Measurements from ENCODE around the gene NOS1.
"Not testable (repeated sequence)": the region's sequence is repeated elsewhere in the genome, so short reads cannot be mapped to it uniquely, and the experiment has no call there.

The NOS1 gene

DNA sequence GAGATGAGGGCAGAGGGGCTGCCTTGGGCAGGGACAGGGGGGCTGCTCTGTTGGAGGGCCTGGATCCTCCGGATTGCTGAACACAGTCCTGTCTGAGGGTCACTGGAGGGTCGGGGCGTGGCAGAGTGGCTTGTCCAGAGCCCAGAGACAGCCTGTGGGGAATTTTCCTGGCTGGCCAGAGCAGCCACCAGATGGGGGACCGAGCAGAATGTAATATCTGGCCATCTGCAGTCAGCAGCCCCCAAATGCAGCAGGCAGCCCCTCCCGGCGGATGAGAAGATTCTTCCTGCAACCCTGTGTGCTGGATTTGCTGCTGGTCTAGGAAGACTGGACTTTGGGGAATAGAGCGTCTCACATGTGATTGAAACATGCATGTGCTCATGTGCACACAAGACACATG is 23.3 kb upstream of the NOS1 start:
- Mint-ChIP-seq H3K27ac (no peak overlapping the region), H3K4me3 (no peak overlapping the region), H3K9me3 (ENCODE audit: low read depth) (no peaks in the 10 kb centered on the region), H3K36me3 (no peaks in the 10 kb centered on the region), H3K4me1 (ENCODE audit: low read depth) (no peaks in the 10 kb centered on the region), H3K27me3 (no peaks in the 10 kb centered on the region)

DNA sequence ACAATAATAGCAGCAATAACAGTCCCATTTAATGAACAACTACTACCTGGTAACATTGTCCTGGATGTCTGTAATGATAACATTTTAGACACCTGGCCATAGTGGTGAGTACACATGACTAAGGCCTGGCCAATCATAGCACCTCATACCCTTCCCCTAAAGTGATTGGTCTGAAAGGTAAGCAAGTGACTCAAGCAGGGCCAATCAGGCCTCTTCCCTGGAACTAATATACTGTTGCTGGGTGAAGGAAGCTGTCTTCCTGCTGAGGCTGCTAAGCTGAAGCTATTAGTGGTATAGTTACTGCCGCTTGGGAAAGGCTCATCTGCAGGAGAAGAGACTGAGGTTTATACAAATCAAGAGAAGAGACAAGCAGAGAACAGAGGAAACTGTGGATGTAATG is 18.7 kb upstream of the NOS1 start:
- Mint-ChIP-seq H3K9me3 (ENCODE audit: low read depth) (no peaks in the 10 kb centered on the region), H3K27me3 (peaks cover 5% of the 10 kb centered on the region), H3K4me1 (ENCODE audit: low read depth) (no peaks in the 10 kb centered on the region), H3K4me3 (no peak overlapping the region), H3K36me3 (no peaks in the 10 kb centered on the region), H3K27ac (no peak overlapping the region)

DNA sequence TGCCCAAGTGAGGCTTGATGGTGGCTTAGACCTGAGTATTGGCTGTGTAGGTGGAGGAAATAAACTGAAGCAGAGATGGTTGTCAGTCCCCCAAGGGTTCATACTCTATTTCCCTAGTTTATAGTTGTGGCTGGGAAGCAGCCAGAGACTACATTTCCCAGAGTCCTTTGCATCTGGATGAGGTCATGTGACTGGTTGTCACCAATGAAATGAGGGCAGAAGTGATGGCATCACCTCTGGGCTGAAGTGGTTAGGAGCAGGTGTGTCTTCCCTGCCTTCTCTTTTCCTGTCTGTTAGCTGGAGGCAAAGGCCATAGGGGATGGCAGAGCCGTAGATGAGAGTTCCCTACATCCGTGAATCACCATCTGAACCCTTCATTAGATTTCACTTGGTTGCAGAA is 16.3 kb upstream of the NOS1 start:
- Mint-ChIP-seq H3K9me3 (ENCODE audit: low read depth) (peaks cover 3% of the 10 kb centered on the region), H3K4me3 (no peak overlapping the region), H3K27ac (no peak overlapping the region), H3K27me3 (peaks cover 8% of the 10 kb centered on the region), H3K4me1 (ENCODE audit: low read depth) (no peaks in the 10 kb centered on the region), H3K36me3 (no peaks in the 10 kb centered on the region)

DNA sequence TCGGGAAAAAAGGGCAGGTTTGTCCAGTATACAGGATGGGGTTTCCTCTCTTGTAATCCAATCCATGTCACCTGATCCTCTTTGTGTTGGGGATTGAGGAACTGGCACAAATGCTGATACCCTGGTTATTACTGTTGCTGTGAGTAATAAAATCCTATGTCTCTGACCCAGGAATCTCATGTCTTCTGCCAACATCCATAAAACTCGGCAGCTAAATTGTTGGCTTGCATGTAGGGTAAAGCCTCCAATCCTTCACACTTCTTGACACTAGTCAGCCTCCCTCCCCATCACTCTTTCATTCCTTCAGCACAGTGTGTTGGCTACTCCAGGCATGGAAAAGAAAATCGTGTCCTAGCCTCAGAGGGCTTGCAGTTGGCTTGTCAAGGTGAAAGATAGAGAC is 9.2 kb upstream of the NOS1 start:
- Mint-ChIP-seq H3K27ac (no peak overlapping the region), H3K4me1 (ENCODE audit: low read depth) (no peaks in the 10 kb centered on the region), H3K27me3 (peaks cover 17% of the 10 kb centered on the region), H3K9me3 (ENCODE audit: low read depth) (peaks cover 3% of the 10 kb centered on the region), H3K36me3 (no peaks in the 10 kb centered on the region), H3K4me3 (no peak overlapping the region)

DNA sequence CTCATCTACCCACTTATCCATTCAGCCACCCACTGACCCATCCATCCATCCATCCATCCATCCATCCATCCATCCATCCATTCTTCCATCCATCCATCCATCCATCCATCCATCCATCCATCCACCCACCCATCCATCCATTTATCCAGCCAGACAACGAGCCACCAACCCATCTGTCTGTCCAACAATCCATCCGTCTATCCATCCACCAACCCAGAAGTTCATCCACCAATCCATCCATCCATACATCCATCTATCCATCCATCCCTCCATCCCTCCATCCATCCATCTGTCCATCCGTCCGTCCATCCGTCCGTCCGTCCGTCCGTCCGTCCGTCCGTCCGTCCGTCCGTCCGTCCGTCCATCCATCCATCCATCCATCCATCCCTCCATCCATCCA is 8.6 kb upstream of the NOS1 start:
- not testable (repeated sequence) for H3K36me3 Mint-ChIP-seq; H3K4me1 Mint-ChIP-seq (ENCODE audit: low read depth); H3K4me3 Mint-ChIP-seq; H3K9me3 Mint-ChIP-seq (ENCODE audit: low read depth); H3K27ac Mint-ChIP-seq
- peaks cover 16% of the 10 kb centered on the region for H3K27me3 Mint-ChIP-seq

DNA sequence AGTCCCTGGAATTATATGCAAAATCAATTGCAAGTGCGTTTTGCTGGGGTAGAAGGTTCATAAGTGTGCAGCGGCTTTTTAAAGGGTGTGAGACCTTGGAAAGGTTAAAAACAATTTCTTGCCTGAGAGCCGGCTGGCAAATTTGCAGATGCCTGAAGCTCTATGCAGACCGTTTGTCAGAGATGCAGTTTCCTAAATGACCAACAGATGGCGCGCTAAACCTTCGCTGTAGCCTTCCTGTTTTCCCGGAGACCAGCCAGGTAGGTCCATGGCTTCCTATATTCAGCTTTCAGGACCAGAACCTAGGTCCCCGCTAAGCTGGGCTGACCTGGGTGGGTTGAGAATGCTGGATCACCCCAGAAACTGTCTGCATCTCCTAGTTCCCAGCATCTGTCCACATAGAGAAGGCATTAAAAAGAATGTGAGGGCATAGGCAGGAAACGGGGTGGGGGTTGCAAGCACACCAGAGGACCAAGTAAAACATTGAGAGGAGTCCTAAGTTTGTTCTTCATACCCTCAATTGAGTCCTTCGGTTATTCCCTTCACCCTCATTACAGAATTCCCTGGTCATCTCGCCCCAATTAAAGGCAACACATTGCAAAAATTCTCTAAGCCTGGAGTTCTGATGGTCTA is 5.7 kb upstream of the NOS1 start:
- Mint-ChIP-seq H3K9me3 (ENCODE audit: low read depth) (no peaks in the 10 kb centered on the region), H3K27ac (no peak overlapping the region), H3K4me3 (no peak overlapping the region)

DNA sequence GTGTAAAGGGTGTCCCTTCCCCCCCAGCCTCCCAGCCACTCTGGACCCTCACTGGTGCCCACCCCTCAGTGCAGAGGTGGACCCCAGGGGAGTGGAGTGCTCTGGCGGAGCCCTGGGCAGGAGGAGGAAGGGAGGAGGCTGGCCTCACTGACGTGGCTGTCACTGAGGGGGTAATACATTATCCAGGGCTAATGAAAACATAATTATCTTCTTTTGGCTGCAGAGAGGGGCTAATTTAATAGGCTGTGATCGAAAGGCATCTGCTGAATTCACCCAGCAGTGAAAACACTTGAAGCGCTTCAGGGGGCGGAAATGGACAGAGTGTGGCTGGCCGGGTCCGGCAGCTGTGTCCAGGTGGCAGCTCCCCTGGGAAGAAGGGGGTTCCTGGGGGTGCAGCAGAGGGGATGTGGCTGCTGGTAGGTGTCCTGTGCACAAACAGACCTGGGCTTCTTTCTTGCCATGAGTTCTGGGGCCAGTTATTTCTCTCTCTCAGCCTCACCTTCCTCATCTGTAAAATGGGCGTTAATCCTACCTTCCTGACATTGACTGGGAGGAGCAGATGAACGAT is 3.7 kb upstream of the NOS1 start:
- no peaks in the 10 kb centered on the region for H3K4me1 Mint-ChIP-seq (ENCODE audit: low read depth)
- no peaks in the 10 kb centered on the region for H3K36me3 Mint-ChIP-seq
- no peak overlapping the region for H3K4me3 Mint-ChIP-seq
- H3K9me3 Mint-ChIP-seq (ENCODE audit: low read depth) = no peaks in the 10 kb centered on the region
- H3K27me3 Mint-ChIP-seq = peaks cover 26% of the 10 kb centered on the region
- no peak overlapping the region for H3K27ac Mint-ChIP-seq

More for the DNA sequence above, 5.7 kb upstream of the NOS1 start:
- H3K4me1 Mint-ChIP-seq (ENCODE audit: low read depth) = no peaks in the 10 kb centered on the region
- H3K36me3 Mint-ChIP-seq = no peaks in the 10 kb centered on the region
- H3K27me3 Mint-ChIP-seq = peaks cover 27% of the 10 kb centered on the region

DNA sequence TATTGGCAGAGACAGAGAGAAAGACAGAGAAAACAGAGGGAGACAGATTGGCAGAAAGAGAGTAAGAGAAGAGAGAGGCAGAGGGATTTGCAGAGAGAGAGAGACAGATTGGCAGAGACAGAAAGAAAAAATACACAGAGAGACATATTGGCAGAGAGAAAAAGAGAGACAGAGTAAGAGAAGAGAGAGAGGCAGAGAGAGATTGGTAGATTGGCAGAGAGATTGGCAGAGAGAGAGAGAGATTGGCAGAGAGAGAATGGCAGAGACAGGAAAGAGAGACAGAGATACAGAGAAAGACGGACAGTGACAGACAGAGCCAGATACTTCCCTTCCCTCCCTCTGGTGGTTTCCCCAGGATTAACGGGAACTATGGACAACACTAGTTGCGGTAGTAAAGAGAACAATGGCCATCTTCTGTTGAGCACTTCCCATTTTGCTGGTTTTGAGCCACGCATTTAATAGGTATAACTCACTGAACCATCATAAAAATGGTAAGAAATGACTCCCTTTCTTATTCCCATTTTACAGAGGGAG is 2.6 kb upstream of the NOS1 start:
- Mint-ChIP-seq H3K9me3 (ENCODE audit: low read depth) (no peaks in the 10 kb centered on the region), H3K4me1 (ENCODE audit: low read depth) (no peaks in the 10 kb centered on the region), H3K4me3 (no peak overlapping the region), H3K27me3 (peaks cover 28% of the 10 kb centered on the region), H3K36me3 (no peaks in the 10 kb centered on the region), H3K27ac (no peak overlapping the region)

DNA sequence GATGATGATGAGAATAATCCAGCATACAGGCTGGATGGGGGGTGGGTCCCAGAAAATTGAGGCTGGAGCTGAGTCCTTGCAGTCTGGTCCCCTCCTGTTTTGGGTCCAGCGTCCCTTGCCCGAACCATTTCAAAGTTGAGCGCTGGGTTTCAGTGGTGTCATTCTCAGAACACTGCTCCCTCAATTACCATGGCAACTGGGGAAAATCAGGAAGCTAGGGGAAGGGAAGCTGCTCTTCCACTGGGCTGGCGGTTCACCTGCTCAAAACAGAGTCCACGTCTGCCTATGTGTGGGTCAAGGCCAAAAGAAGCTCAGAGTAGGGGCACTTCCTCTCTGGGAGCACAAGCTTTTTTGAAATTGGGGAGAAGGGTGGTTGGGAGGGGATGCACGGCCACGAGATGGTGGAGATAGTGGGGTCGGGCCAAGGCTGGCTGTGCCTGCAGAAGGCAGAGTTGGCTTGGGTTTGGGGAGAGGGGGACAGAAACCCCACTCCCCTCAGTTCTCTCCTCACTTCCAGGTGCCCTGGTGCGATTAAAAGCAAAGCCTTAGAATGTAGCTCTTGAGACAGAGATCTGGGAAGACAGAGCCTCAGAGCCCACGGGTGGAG is 1.7 kb upstream of the NOS1 start:
- Mint-ChIP-seq H3K27me3 (peaks cover 31% of the 10 kb centered on the region), H3K4me1 (ENCODE audit: low read depth) (no peaks in the 10 kb centered on the region), H3K4me3 (no peak overlapping the region), H3K9me3 (ENCODE audit: low read depth) (no peaks in the 10 kb centered on the region), H3K27ac (no peak overlapping the region), H3K36me3 (no peaks in the 10 kb centered on the region)

DNA sequence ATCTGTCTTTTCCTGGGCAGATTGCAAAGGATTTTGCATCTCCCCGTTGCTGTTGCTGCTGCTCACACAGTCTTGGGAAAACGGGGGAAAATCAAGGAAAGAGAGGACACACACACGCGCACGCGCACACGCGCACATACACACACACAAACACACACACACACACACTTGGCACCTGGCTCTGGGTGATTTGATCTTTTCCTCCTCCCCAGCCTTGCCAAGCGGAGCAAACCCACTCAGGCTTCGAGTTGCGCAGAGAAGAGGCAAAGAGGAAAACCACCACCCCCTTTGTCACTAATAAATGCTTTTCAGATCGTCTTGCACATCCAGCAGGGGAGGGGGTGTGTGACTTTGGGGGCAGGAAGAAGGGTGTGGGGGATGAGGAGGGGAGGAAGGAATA is 965 bp upstream of the NOS1 start:
- Mint-ChIP-seq H3K36me3 (no peaks in the 10 kb centered on the region), H3K4me3 (no peak overlapping the region), H3K27me3 (peaks cover 31% of the 10 kb centered on the region), H3K27ac (no peak overlapping the region), H3K4me1 (ENCODE audit: low read depth) (no peaks in the 10 kb centered on the region), H3K9me3 (ENCODE audit: low read depth) (no peaks in the 10 kb centered on the region)

DNA sequence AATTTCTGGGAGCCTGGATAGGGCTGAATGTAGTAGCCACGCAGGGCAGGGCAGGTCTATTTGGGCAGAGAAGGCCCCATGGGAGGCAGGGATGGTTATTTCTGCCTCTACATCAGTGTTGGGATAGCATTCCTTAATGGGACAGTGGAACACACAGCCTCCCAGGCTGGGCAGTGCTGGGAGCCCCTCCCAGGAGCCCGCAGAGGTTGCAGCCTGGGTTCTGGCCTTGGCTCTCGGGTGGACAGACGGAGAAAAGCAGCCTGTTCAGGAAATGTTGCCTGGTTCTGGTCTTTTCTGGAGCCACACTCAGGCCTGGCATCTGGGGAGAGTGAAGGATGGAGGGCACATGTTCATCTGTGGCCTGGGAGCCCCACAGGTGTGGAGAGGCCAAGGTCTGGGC is 479 bp upstream of the NOS1 start:
- H3K4me3 Mint-ChIP-seq = no peak overlapping the region
- no peaks in the 10 kb centered on the region for H3K36me3 Mint-ChIP-seq
- no peak overlapping the region for H3K27ac Mint-ChIP-seq
- no peaks in the 10 kb centered on the region for H3K4me1 Mint-ChIP-seq (ENCODE audit: low read depth)
- H3K27me3 Mint-ChIP-seq = peaks cover 31% of the 10 kb centered on the region
- no peaks in the 10 kb centered on the region for H3K9me3 Mint-ChIP-seq (ENCODE audit: low read depth)

DNA sequence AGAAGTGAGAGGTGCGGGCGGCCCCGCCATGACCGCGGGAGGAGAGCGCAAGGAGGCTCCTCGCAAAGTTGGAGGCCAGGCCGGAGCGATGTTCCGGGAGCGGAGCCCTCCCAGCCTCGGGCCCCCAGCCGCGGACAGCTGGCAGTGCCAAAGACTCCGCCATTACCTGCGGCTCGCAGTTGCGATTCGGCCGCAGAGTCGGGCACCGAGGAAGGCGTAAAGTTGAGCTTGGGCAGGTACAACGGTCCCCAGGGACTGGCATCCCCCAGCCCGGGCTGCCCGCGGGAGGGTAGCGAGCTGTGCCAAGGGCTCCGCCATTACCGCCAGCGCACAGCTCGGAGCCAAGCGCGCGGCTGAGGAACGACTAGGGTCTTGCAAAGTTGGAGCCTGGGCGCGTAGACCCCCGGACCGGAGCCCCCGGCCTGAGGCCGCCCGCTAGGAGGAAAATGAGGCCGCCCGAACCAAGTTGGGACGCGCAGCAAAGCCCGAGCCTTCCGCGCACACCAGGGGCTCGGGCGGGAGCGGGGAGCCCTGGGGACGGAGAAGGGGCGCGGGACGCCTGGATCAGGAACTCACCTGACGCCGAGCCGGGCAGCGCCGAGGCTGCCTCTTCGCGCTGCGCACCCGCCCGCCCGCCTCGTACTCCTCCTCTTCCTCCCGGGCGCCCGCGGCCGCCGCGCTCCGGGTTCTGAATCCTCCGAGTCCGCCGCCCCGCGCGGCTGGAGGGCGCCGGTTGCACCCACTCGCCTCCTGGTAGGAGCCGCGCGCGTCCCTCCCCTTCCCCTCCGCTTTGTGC is 677 bp downstream of the NOS1 start:
- Mint-ChIP-seq H3K27me3 (peaks cover 23% of the 10 kb centered on the region), H3K27ac (no peak overlapping the region)

DNA sequence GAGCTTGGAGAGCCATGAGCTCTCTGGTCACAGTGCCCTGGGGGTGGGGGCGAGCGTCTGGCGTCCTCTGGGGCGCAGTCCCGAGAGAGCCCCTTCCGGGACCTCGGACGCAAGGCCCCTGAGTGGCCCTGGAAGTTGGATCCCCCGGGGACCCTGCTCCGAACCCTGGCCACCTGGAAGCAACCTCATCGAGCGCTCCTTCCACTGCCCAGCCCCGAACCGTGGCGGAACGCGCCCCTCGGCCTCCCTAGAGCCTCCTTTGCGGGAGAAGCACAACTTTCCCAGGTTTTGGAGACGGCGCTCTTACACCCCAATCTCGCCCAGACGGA is 1.2 kb downstream of the NOS1 start:
- H3K27ac Mint-ChIP-seq = no peak overlapping the region
- no peak overlapping the region for H3K4me3 Mint-ChIP-seq
- H3K9me3 Mint-ChIP-seq (ENCODE audit: low read depth) = no peaks in the 10 kb centered on the region
- no peaks in the 10 kb centered on the region for H3K4me1 Mint-ChIP-seq (ENCODE audit: low read depth)
- no peaks in the 10 kb centered on the region for H3K36me3 Mint-ChIP-seq
- H3K27me3 Mint-ChIP-seq = peaks cover 21% of the 10 kb centered on the region

More for the DNA sequence above, 677 bp downstream of the NOS1 start:
- Mint-ChIP-seq H3K9me3 (ENCODE audit: low read depth) (no peaks in the 10 kb centered on the region), H3K4me3 (no peak overlapping the region), H3K4me1 (ENCODE audit: low read depth) (no peaks in the 10 kb centered on the region), H3K36me3 (no peaks in the 10 kb centered on the region)

DNA sequence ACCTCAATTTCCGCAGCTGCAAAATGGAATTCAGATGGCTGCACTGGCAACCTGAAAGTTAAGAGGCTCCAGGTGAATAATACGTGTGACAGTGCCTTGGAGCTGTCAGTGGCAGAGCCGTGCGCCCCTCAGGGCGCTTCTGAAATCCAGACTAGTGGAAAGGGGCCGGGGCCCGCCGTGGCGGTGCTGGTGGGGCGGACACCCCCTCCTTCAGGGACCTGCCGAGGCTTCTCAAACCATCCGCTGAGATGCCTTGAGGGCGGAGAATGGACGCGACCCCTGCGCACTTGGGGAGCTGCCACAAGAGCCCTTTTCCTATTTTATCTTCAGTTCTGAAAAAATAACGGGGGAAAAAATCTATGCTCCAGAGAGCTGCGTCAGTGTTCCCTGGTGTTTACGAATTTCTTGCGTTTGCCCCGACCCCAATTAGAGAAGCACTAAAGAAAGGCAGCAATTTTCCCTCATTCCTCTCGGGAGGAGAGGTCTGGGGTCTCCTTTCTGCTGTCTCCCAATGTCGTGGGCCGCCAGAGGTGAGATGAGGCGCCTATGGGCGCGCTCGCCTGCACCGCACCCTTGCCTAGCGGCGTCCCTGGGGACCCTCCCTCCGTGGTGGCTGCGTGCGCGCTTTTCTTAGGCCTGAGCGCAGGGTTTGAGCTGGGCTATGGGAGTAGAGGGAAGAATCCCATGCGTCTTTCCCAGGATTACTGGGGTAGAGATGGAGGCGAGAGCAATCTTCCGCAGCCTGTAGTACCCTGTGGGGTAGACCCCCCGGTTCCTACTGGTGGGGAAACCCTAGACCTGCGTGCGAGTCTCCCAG is 2.2 kb downstream of the NOS1 start:
- Mint-ChIP-seq H3K36me3 (no peaks in the 10 kb centered on the region), H3K9me3 (ENCODE audit: low read depth) (no peaks in the 10 kb centered on the region), H3K27ac (no peak overlapping the region), H3K4me1 (ENCODE audit: low read depth) (no peaks in the 10 kb centered on the region), H3K4me3 (no peak overlapping the region), H3K27me3 (peaks cover 18% of the 10 kb centered on the region)

DNA sequence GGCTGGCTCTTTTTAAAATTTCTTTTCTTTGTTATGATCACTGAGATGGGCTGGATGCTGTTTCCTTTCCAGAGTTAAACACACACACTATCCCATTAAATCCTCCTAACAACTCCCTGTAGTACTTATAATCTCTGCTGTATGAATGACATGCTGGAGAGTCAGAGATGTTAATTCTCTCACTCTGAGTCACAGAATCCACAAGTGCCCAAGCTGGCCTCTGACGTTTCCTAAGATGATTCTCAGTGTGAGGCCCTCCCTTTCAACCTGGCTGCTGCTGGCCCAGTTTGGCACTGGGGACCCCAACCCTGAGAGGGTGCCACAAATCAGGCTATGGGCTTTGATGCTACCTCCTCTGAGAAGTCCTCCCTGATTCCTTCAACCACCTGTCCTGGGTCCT is 5.4 kb downstream of the NOS1 start:
- Mint-ChIP-seq H3K27me3 (peaks cover 6% of the 10 kb centered on the region), H3K36me3 (no peaks in the 10 kb centered on the region), H3K4me3 (no peak overlapping the region), H3K27ac (no peak overlapping the region), H3K9me3 (ENCODE audit: low read depth) (no peaks in the 10 kb centered on the region), H3K4me1 (ENCODE audit: low read depth) (no peaks in the 10 kb centered on the region)

Data from activated naive CD8-positive, alpha-beta T cell (primary cell).